SJCRH30 (cell line): ENCODE data around the gene DLG5. TPM values are rescaled to one million over a fixed set of nuclear protein-coding genes. Genes with fewer than 3 reads are reported as not detected.

Source experiments
- DNase-seq, 2 experiments: peaks; one replicate each; pipeline ENCODE4 v3.0.0-alpha.2; 2015 to 2020
- H3K27ac ChIP-seq: fragments of 250-450 bp; sonication (Bioruptor Pico); 2 replicates; pipeline ENCODE4 v1.5.1; 2020; ENCODE audit warnings: mild to moderate bottlenecking, moderate library complexity
- H3K27me3 ChIP-seq: fragments of 250-450 bp; sonication (Bioruptor Pico); 2 replicates; pipeline ENCODE4 v1.5.1; 2020; ENCODE audit warnings: mild to moderate bottlenecking, moderate library complexity
- H3K36me3 ChIP-seq: fragments of 250-450 bp; sonication (Bioruptor Pico); 2 replicates; pipeline ENCODE4 v1.5.1; 2020; ENCODE audit warnings: mild to moderate bottlenecking, moderate library complexity
- H3K4me1 ChIP-seq: fragments of 250-450 bp; sonication (Bioruptor Pico); 2 replicates; pipeline ENCODE4 v1.5.1; 2020; ENCODE audit warnings: mild to moderate bottlenecking, moderate library complexity
- H3K4me3 ChIP-seq: fragments of 250-450 bp; sonication (Bioruptor Pico); 2 replicates; pipeline ENCODE4 v1.5.1; 2020; ENCODE audit warnings: mild to moderate bottlenecking, moderate library complexity
- H3K9me3 ChIP-seq: fragments of 250-450 bp; sonication (Bioruptor Pico); replicated peaks from 2 replicates; pipeline ENCODE4 v1.5.1; 2020; ENCODE audit warnings: mild to moderate bottlenecking, moderate library complexity
- total RNA-seq: library from RNA; depleted of rRNA; stranded (reverse); fragments of >200 nt; shearing (Covaris generic); gene quantifications from 2 replicates; pipeline ENCODE4 v1.2.3, GENCODE V29; 2014

The DLG5 gene
- total RNA-seq, 1 experiment from 2014 or later, result 22.5 TPM

GRCh38 chr10:77795426-77796055 is 131.0 kb downstream of the DLG5 start:
- Histone ChIP-seq H3K4me3 (no peak overlapping the region), H3K36me3 (peaks cover 9% of the 10 kb centered on the region), H3K9me3 (no peaks in the 10 kb centered on the region), H3K27me3 (no peaks in the 10 kb centered on the region), H3K27ac (no peak overlapping the region), H3K4me1 (no peaks in the 10 kb centered on the region)
- no peak for DNase-seq

DNA sequence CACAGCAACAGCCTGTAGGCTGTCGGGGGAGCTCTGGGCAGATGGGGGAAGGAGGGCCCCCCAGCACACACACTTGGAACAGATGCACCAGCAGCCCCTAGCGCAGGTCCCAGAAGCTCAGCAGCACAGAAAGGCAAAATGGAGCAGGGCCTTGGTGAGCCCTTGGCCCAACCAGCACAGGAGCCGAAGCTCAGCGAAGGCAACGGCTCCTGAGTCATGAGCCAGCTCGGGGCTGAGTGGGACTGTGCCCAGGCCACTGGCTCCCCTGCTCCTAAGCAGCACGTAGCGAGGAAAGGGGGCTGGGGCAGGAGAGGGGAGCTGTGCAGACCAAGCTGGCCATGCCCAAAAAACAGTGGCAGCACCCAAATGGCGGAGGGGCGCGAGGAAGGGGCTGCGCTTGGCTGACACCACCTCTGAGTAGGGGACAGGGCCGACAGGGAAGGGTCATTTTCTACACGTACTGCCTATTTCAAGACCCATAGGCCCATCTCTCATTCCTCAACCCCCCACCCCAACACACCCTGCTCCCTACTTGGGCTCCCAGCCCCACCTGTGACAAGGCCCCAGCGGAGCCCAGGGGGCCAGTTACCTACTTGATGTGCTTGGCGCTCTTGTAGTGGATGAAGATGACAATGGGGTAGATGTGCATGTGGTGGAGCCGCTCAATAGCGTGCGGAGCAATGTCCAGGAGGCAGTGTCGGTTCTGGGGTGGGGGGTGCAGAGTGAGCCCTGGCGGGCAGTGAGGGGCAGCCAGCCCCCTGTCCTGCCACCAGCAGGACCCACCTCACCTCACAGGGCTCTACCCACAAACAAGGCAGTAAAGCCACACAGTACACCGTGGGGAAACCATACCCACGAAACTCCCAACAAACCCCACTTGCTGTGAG is 132.1 kb downstream of the DLG5 start:
- Histone ChIP-seq H3K4me1 (no peaks in the 10 kb centered on the region), H3K4me3 (no peak overlapping the region), H3K27me3 (no peaks in the 10 kb centered on the region), H3K27ac (no peak overlapping the region), H3K36me3 (peaks cover 12% of the 10 kb centered on the region), H3K9me3 (no peaks in the 10 kb centered on the region)
- no peak for DNase-seq

DNA sequence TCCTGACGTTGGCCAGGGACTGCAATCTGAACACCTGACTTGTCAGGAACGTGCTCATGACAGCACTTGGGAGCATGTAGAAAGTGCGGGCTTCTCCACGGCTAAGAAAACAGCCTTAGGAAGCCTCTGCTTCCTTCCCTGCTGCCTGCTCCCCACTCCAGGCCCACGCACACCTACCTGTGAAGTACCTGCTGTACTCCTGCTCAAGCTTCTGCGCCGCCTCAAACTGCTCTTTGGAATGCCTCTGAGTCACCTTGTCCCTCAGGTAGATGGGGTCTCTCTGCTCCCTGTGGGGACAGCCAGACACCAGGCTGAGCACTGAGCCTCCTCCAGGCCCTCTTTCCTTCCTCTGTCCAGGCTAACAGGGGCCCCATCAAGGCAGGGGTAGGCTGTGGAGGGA is 132.7 kb downstream of the DLG5 start:
- no peak overlapping the region for H3K4me3 ChIP-seq
- H3K9me3 ChIP-seq, result no peaks in the 10 kb centered on the region
- H3K27me3 ChIP-seq, result no peaks in the 10 kb centered on the region
- no peaks in the 10 kb centered on the region for H3K4me1 ChIP-seq
- H3K36me3 ChIP-seq, result peaks cover 6% of the 10 kb centered on the region; the same call in 1 of the 2 replicates
- H3K27ac ChIP-seq, result no peak overlapping the region
- no peak for DNase-seq

- DNase-seq, result no peak
- 0 out of 2 replicates have a peak, but pooled peaks cover 6% of the 10 kb centered on the region for H3K36me3 ChIP-seq
- H3K4me3 ChIP-seq, result no peak overlapping the region
Measured at GRCh38 chr10:77792155-77792554, 134.4 kb downstream of the DLG5 start.

DNA sequence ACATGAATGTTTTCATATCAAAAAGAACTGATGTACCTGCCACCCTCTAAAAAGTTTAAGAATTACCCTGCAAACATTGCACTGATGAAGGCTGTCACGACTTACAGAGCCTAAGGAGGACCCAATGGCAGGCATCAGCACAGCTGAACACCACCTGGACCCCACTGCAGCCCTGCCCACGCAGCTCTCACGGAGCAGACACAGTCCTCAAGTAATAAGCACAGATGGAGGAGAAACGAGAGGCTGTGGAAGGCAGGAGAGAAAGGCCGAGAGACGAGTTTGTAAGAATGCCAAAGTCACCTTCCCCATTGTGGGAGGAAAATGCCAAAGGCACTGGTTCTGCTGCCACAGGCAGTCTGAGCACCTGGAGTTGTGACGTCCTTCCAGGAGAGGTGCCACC is 135.0 kb downstream of the DLG5 start:
- Histone ChIP-seq H3K36me3 (0 out of 2 replicates have a peak, but pooled peaks cover 6% of the 10 kb centered on the region), H3K4me3 (no peak overlapping the region), H3K27me3 (no peaks in the 10 kb centered on the region), H3K9me3 (no peaks in the 10 kb centered on the region), H3K27ac (no peak overlapping the region), H3K4me1 (no peaks in the 10 kb centered on the region)
- DNase-seq, result no peak

More at GRCh38 chr10:77792155-77792554, 134.4 kb downstream of the DLG5 start:
- Histone ChIP-seq H3K9me3 (no peaks in the 10 kb centered on the region), H3K27me3 (no peaks in the 10 kb centered on the region), H3K27ac (no peak overlapping the region), H3K4me1 (no peaks in the 10 kb centered on the region)

DNA sequence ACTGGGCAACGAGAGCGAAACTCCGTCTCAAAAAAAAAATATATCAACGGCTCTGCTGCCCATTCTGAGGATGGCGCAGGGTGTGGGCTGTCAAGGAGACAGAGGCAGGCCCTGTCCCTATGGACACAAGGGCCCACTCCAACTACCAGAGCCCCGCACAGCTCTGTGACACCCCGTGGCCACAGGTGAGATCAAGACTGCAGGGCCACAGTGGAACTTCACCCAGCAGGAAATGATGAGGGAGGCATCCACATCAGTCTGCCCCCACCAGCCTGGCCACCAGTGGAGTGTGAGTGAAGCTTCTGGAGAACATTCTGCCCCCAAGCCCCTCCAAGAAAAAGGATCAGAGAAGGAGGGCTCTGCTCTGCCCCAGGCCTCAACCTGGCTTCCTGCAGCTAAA is 136.7 kb downstream of the DLG5 start:
- Histone ChIP-seq H3K9me3 (no peaks in the 10 kb centered on the region), H3K27ac (no peak overlapping the region), H3K36me3 (0 out of 2 replicates have a peak, but pooled peaks cover 6% of the 10 kb centered on the region), H3K4me3 (no peak overlapping the region), H3K4me1 (no peaks in the 10 kb centered on the region), H3K27me3 (no peaks in the 10 kb centered on the region)
- DNase-seq, result no peak

- no peak overlapping the region for H3K4me3 ChIP-seq
- H3K27me3 ChIP-seq, result no peaks in the 10 kb centered on the region
- H3K4me1 ChIP-seq, result no peaks in the 10 kb centered on the region
- 0 out of 2 replicates have a peak, but pooled peaks cover 6% of the 10 kb centered on the region for H3K36me3 ChIP-seq
- no peaks in the 10 kb centered on the region for H3K9me3 ChIP-seq
- no peak for DNase-seq
- no peak overlapping the region for H3K27ac ChIP-seq
Measured at GRCh38 chr10:77789016-77789415, 137.5 kb downstream of the DLG5 start.

GRCh38 chr10:77788496-77789010 is 138.0 kb downstream of the DLG5 start:
- Histone ChIP-seq H3K36me3 (0 out of 2 replicates have a peak, but pooled peaks cover 6% of the 10 kb centered on the region), H3K27me3 (no peaks in the 10 kb centered on the region), H3K9me3 (no peaks in the 10 kb centered on the region), H3K4me1 (no peaks in the 10 kb centered on the region), H3K27ac (no peak overlapping the region), H3K4me3 (no peak overlapping the region)
- no peak for DNase-seq

- DNase-seq, result no peak
- Histone ChIP-seq H3K27me3 (no peaks in the 10 kb centered on the region), H3K27ac (no peak overlapping the region), H3K36me3 (0 out of 2 replicates have a peak, but pooled peaks cover 6% of the 10 kb centered on the region), H3K9me3 (no peaks in the 10 kb centered on the region), H3K4me1 (no peaks in the 10 kb centered on the region), H3K4me3 (no peak overlapping the region)
Measured at GRCh38 chr10:77787440-77787839, 139.1 kb downstream of the DLG5 start.

- Histone ChIP-seq H3K27me3 (no peaks in the 10 kb centered on the region), H3K9me3 (no peaks in the 10 kb centered on the region), H3K36me3 (no peaks in the 10 kb centered on the region), H3K4me1 (no peaks in the 10 kb centered on the region), H3K27ac (no peak overlapping the region), H3K4me3 (no peak overlapping the region)
- no peak for DNase-seq
Measured at GRCh38 chr10:77784856-77785255, 141.7 kb downstream of the DLG5 start.

- no peaks in the 10 kb centered on the region for H3K4me1 ChIP-seq
- H3K9me3 ChIP-seq, result no peaks in the 10 kb centered on the region
- no peak overlapping the region for H3K4me3 ChIP-seq
- H3K36me3 ChIP-seq, result no peaks in the 10 kb centered on the region
- no peak overlapping the region for H3K27ac ChIP-seq
- no peaks in the 10 kb centered on the region for H3K27me3 ChIP-seq
- no peak for DNase-seq
Measured at GRCh38 chr10:77782328-77783061, 144.1 kb downstream of the DLG5 start.

DNA sequence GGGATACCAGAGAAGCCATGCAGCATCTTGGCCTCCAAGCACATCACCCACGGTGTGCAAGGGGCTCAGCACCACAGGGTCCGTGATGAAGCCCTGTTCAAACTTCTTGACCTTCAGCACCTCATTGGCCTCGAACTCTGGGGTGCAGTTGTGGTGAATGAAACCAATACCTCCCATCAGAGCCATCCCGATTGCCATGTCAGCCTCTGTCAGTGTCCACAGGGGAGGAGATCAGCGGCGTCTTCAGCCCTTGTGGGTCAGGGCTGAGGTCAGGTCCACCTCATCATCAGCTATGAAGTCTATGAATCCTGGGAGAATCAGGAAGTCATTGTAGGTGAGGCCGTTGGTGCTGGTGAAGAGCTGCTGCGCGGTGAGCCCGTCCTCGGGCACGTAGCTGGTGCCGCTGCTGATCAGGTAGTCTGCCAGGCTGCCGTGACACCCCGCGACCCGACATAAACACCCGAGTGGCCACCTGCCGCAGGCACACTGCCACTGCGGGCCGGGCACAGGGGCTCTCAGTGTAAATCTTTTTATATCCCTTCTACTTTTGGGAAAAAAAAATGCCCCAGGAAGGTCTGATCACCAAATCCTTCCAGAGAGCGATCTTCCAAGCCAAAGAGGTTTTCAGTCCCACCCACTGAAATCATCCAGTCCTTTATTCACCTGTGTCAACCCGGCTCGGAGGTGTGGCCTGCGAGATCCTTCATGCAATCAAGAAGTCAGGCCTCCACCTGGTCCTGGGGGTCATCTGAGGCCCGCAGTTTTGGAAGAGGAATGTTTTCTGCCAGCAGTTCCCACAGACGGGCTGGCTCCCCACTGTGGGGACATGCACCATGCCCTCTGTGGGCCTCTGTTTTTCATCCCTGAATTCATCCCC is 144.9 kb downstream of the DLG5 start:
- Histone ChIP-seq H3K27me3 (no peaks in the 10 kb centered on the region), H3K4me3 (no peak overlapping the region), H3K36me3 (no peaks in the 10 kb centered on the region), H3K9me3 (no peaks in the 10 kb centered on the region), H3K4me1 (no peaks in the 10 kb centered on the region), H3K27ac (no peak overlapping the region)
- no peak for DNase-seq

DNA sequence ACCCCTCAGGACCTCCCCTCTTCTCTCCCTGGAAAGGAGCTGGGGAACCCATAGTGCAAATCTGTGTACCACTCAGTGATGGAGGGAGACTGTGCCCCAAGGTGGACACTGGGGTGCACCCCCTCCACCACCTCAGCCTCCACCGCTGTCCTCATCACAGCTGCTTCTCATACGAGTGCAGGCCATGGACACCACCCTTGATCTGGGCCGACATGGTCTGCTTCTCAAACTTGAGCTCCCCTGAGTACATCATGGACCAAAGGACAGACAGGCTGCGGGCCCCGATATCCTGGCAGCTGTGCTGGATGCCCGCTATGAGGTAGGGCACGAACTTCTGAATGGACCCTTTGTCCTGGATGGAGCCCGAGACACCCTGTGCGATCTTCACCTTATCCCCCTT is 146.4 kb downstream of the DLG5 start:
- H3K4me1 ChIP-seq, result no peaks in the 10 kb centered on the region
- no peaks in the 10 kb centered on the region for H3K27me3 ChIP-seq
- no peak for DNase-seq

GRCh38 chr10:77776487-77776886 is 150.1 kb downstream of the DLG5 start:
- Histone ChIP-seq H3K9me3 (no peaks in the 10 kb centered on the region), H3K4me3 (no peak overlapping the region), H3K27ac (no peak overlapping the region), H3K4me1 (no peaks in the 10 kb centered on the region), H3K36me3 (no peaks in the 10 kb centered on the region), H3K27me3 (no peaks in the 10 kb centered on the region)
- no peak for DNase-seq

More for the DNA sequence above, 146.4 kb downstream of the DLG5 start:
- H3K9me3 ChIP-seq, result no peaks in the 10 kb centered on the region
- no peak overlapping the region for H3K4me3 ChIP-seq
- no peaks in the 10 kb centered on the region for H3K36me3 ChIP-seq
- H3K27ac ChIP-seq, result no peak overlapping the region
